T-helper 1 cell (primary cell): ENCODE measurements around the gene SLC25A41.

ENCODE experiments used
- DNase-seq, 5 donors: peaks; one replicate each; pipeline ENCODE4 v3.0.0-alpha.2; 2012 to 2020
- total RNA-seq, 4 donors: gene quantifications; one replicate each; lab custom pipeline; 2026; lab: John Stamatoyannopoulos, UW

Gene SLC25A41
- 0 to 0.47 (median 0.04) reads per million in 4 donors for total RNA-seq

- DNase-seq, result no peak
These were observed at the start of gene SLC25A41 for GRCh38 chr19:6433663-6434062. TSS of gene SLC25A41 (minus strand) at chr19:6433763. CDS start at chr19:6433693, 70 bp downstream.

- no peak for DNase-seq
These were observed 49.7 kb upstream of the SLC25A41 start for GRCh38 chr19:6483235-6483634.

- DNase-seq, result no peak
These were observed 48.8 kb upstream of the SLC25A41 start for GRCh38 chr19:6482343-6482686.

- peak in 3 of 5 donors; percentile 46 to 86 (median 51) for DNase-seq
These were observed 48.2 kb upstream of the SLC25A41 start, which contains the start of gene DENND1C for GRCh38 chr19:6481541-6482342. TSS of gene DENND1C (minus strand) at chr19:6481787. CDS start at chr19:6481695, 92 bp downstream.

- DNase-seq, result no peak
These were observed 47.4 kb upstream of the SLC25A41 start for GRCh38 chr19:6480848-6481415.

- no peak for DNase-seq
These were observed 46.4 kb upstream of the SLC25A41 start for GRCh38 chr19:6479836-6480398.

GRCh38 chr19:6478815-6479214 is 45.3 kb upstream of the SLC25A41 start:
- no peak for DNase-seq

GRCh38 chr19:6476896-6477431 is 43.4 kb upstream of the SLC25A41 start:
- no peak for DNase-seq

GRCh38 chr19:6476155-6476895 is 42.8 kb upstream of the SLC25A41 start:
- peak in 4 of 5 donors; percentile 42 to 62 (median 52) for DNase-seq

GRCh38 chr19:6475321-6476108 is 42.0 kb upstream of the SLC25A41 start:
- no peak for DNase-seq

GRCh38 chr19:6473647-6474046 is 40.1 kb upstream of the SLC25A41 start:
- no peak for DNase-seq

GRCh38 chr19:6472713-6473112 is 39.1 kb upstream of the SLC25A41 start:
- DNase-seq, result no peak

- no peak for DNase-seq
These were observed 37.5 kb upstream of the SLC25A41 start for GRCh38 chr19:6471076-6471475.

- no peak for DNase-seq
These were observed 36.6 kb upstream of the SLC25A41 start for GRCh38 chr19:6470173-6470572.

- DNase-seq, result no peak
These were observed 33.8 kb upstream of the SLC25A41 start for GRCh38 chr19:6467384-6467783.

GRCh38 chr19:6466526-6467248 is 33.1 kb upstream of the SLC25A41 start:
- DNase-seq, result no peak

GRCh38 chr19:6465663-6466062 is 32.1 kb upstream of the SLC25A41 start:
- no peak for DNase-seq

GRCh38 chr19:6465006-6465405 is 31.4 kb upstream of the SLC25A41 start:
- no peak for DNase-seq

- DNase-seq, result peak in 3 of 5 donors; percentile 50 to 51 (median 50)
These were observed 30.7 kb upstream of the SLC25A41 start, which contains the start of gene CRB3 for GRCh38 chr19:6464070-6464873. TSS of gene CRB3 (plus strand) at chr19:6464271. CDS start at chr19:6464702, 431 bp downstream.
